Measurements from ENCODE around the gene SPATA31A6.
"Not testable (repeated sequence)": the region's sequence is repeated elsewhere in the genome, so short reads cannot be mapped to it uniquely, and the experiment has no call there.

Gene SPATA31A6

GRCh38 chr9:42183359-42183758, at the start of gene SPATA31A6:
Gene SPATA31A6, plus strand, starts transcription at chr9:42183659. Its CDS starts 29 bp downstream, at chr9:42183688.
- in situ Hi-C loops (cut with MboI; ENCODE audit: low sequenced_read_pairs, unreplicated experiment); DNase-seq (ENCODE audit: low spot score): not testable (repeated sequence)

GRCh38 chr9:42160299-42160698, 23.2 kb upstream of the SPATA31A6 start:
- in situ Hi-C loops (cut with MboI; ENCODE audit: low sequenced_read_pairs, unreplicated experiment); DNase-seq (ENCODE audit: low spot score): not testable (repeated sequence)

GRCh38 chr9:42219861-42220260, 36.4 kb downstream of the SPATA31A6 start:
- in situ Hi-C loops (cut with MboI; ENCODE audit: low sequenced_read_pairs, unreplicated experiment); DNase-seq (ENCODE audit: low spot score): not testable (repeated sequence)

- DNase-seq (ENCODE audit: low spot score); in situ Hi-C loops (cut with MboI; ENCODE audit: low sequenced_read_pairs, unreplicated experiment): not testable (repeated sequence)
These were observed 39.8 kb downstream of the SPATA31A6 start for GRCh38 chr9:42223230-42223629.

GRCh38 chr9:42233031-42233430, 49.6 kb downstream of the SPATA31A6 start:
- in situ Hi-C loops (cut with MboI; ENCODE audit: low sequenced_read_pairs, unreplicated experiment); DNase-seq (ENCODE audit: low spot score): not testable (repeated sequence)

GRCh38 chr9:42234610-42235009, 51.2 kb downstream of the SPATA31A6 start:
- in situ Hi-C loops (cut with MboI; ENCODE audit: low sequenced_read_pairs, unreplicated experiment), result not testable (repeated sequence)

GRCh38 chr9:42235352-42235991, 52.0 kb downstream of the SPATA31A6 start:
- in situ Hi-C loops (cut with MboI; ENCODE audit: low sequenced_read_pairs, unreplicated experiment); DNase-seq (ENCODE audit: low spot score): not testable (repeated sequence)

More at GRCh38 chr9:42234610-42235009, 51.2 kb downstream of the SPATA31A6 start:
- DNase-seq (ENCODE audit: low spot score), result not testable (repeated sequence)

- DNase-seq (ENCODE audit: low spot score); in situ Hi-C loops (cut with MboI; ENCODE audit: low sequenced_read_pairs, unreplicated experiment): not testable (repeated sequence)
These were observed 52.6 kb downstream of the SPATA31A6 start for GRCh38 chr9:42236097-42236496.

- DNase-seq (ENCODE audit: low spot score); in situ Hi-C loops (cut with MboI; ENCODE audit: low sequenced_read_pairs, unreplicated experiment): not testable (repeated sequence)
These were observed 53.9 kb downstream of the SPATA31A6 start for GRCh38 chr9:42237381-42237780.

- in situ Hi-C loops (cut with MboI; ENCODE audit: low sequenced_read_pairs, unreplicated experiment); DNase-seq (ENCODE audit: low spot score): not testable (repeated sequence)
These were observed 55.4 kb downstream of the SPATA31A6 start for GRCh38 chr9:42238862-42239261.
